HCT116 (cell line): ENCODE measurements around the gene CAB39L. TPM values are rescaled to one million over a fixed set of nuclear protein-coding genes. Genes with fewer than 3 reads are reported as not detected.

Experiments
- ATAC-seq: fragments of 200-7000 bp; cut with Tn5 transposase; 2 replicates; pipeline ENCODE4 v1.9.1; 2020; ENCODE audit warnings: mild to moderate bottlenecking, moderate library complexity
- BruUV-seq: library from RNA; stranded (reverse); fragments of 400-500 nt; replicated peaks from 2 replicates; lab custom pipeline; 2021; lab: Mats Ljungman, UMichigan
- CTCF ChIA-PET: fragments of 300-600 bp; sonication (Branson Sonifier 250); formaldehyde crosslinking; loops from one replicate; lab custom pipeline; 2021; ENCODE audit warnings: antibody characterized with exemption; lab: Charles Lee
- POLR2A ChIA-PET: fragments of 300-600, 350-600 bp; sonication (Branson Sonifier 250); formaldehyde crosslinking; loops from one replicate; lab custom pipeline; 2021; ENCODE audit warnings: antibody characterized with exemption; lab: Charles Lee
- RAD21 ChIA-PET, 2 experiments: fragments of 300-600 bp; sonication (Branson Sonifier 250); formaldehyde crosslinking; loops; one replicate each; lab custom pipeline; 2023; ENCODE audit warnings: low total read pairs in 2 of 2; ENCODE audit not compliant: uncharacterized antibody in 2 of 2, unreplicated experiment in 2 of 2, low non-redundant PET in 1 of 2; lab: Charles Lee
- DNase-seq: peaks from one replicate; pipeline ENCODE4 v3.0.0-alpha.2; 2010; ENCODE audit warnings: low read depth, low spot score
- H2AFZ ChIP-seq: fragments of 200-600 bp; shearing (Covaris generic), sonication (generic); 2 replicates; pipeline ENCODE4 v1.6.1; 2017; ENCODE audit warnings: low read depth, mixed run types, mixed read lengths, antibody characterized with exemption, low read length; ENCODE audit not compliant: poor library complexity, severe bottlenecking
- H3K27ac ChIP-seq: 2 replicates; pipeline ENCODE4 v1.5.1; 2012; ENCODE audit warnings: low read depth, low read length
- H3K27me3 ChIP-seq: fragments of 200-600 bp; sonication (generic); 2 replicates; pipeline ENCODE4 v1.6.1; 2016; ENCODE audit warnings: mixed run types, low read length, mixed read lengths; ENCODE audit not compliant: insufficient read depth
- H3K36me3 ChIP-seq, 2 experiments: fragments of 200-500 bp in 1 of 2; fragments of 200-600 bp in 1 of 2; sonication (Bioruptor generic) in 1 of 2; sonication (generic) in 1 of 2; 2 replicates each; pipeline versions ENCODE4 v1.5.1 to v1.6.1; 2014 to 2016; ENCODE audit warnings: low read length in 2 of 2, inconsistent platforms in 1 of 2, mixed read lengths in 1 of 2, mixed run types in 1 of 2; ENCODE audit not compliant: insufficient read depth in 2 of 2, control insufficient read depth in 1 of 2
- H3K4me1 ChIP-seq, 2 experiments: fragments of 200-600 bp in 1 of 2; sonication (generic) in 1 of 2; 2 replicates each; pipeline versions ENCODE4 v1.5.1 to v1.6.1; 2012 to 2017; ENCODE audit warnings: low read length in 2 of 2, inconsistent platforms in 1 of 2, mild to moderate bottlenecking in 1 of 2, mixed read lengths in 1 of 2, mixed run types in 1 of 2, moderate library complexity in 1 of 2; ENCODE audit not compliant: insufficient read depth in 2 of 2, control insufficient read depth in 1 of 2
- H3K4me2 ChIP-seq: fragments of 200-600 bp; sonication (generic); 2 replicates; pipeline ENCODE4 v1.6.1; 2017; ENCODE audit warnings: mixed run types, low read length, mixed read lengths
- H3K4me3 ChIP-seq, 2 experiments: fragments of 200-600 bp in 1 of 2; sonication (generic) in 1 of 2; replicated peaks in 1 of 2; 2 replicates each; pipeline ENCODE4 v1.5.1; 2011 to 2016; ENCODE audit warnings: low read length in 2 of 2, control low read depth in 1 of 2, low read depth in 1 of 2, mild to moderate bottlenecking in 1 of 2, mixed read lengths in 1 of 2, mixed run types in 1 of 2
- H3K79me2 ChIP-seq: fragments of 200-600 bp; sonication (generic); 2 replicates; pipeline ENCODE4 v1.6.1; 2017; ENCODE audit warnings: mild to moderate bottlenecking, mixed run types, low read length, moderate library complexity, mixed read lengths; ENCODE audit not compliant: insufficient read depth
- H3K9ac ChIP-seq: fragments of 200-600 bp; sonication (generic); 2 replicates; pipeline ENCODE4 v1.6.1; 2016; ENCODE audit warnings: low read length, mixed read lengths
- H3K9me2 ChIP-seq: fragments of 200-600 bp; sonication (generic), shearing (Covaris generic); 2 replicates; pipeline ENCODE4 v1.6.1; 2017; ENCODE audit warnings: mixed run types, mild to moderate bottlenecking, moderate library complexity; ENCODE audit not compliant: insufficient read depth
- H3K9me3 ChIP-seq, 2 experiments: fragments of 200-500 bp in 1 of 2; fragments of 200-600 bp in 1 of 2; sonication (Bioruptor generic) in 1 of 2; sonication (generic) in 1 of 2; 2 replicates each; pipeline ENCODE4 v1.6.1; 2014 to 2017; ENCODE audit warnings: low read length in 2 of 2, mixed read lengths in 2 of 2, inconsistent platforms in 1 of 2, low read depth in 1 of 2, mild to moderate bottlenecking in 1 of 2, mixed run types in 1 of 2, moderate library complexity in 1 of 2; ENCODE audit not compliant: control insufficient read depth in 1 of 2, insufficient read depth in 1 of 2
- H4K20me1 ChIP-seq: fragments of 200-600 bp; sonication (generic), shearing (Covaris generic); 2 replicates; pipeline ENCODE4 v1.6.1; 2017; ENCODE audit warnings: mixed run types, mild to moderate bottlenecking, moderate library complexity; ENCODE audit not compliant: insufficient read depth
- ATF3 ChIP-seq: IDR thresholded peaks from 2 replicates; pipeline ENCODE4 v1.6.1; 2012
- CTCF ChIP-seq, 3 experiments: fragments of 200-600 bp in 1 of 3; sonication (generic) in 1 of 3; IDR thresholded peaks in 2 of 3; conservative IDR thresholded peaks in 1 of 3; 2 replicates each; pipeline ENCODE4 v1.5.1; 2012 to 2017; ENCODE audit warnings: low read depth in 2 of 3, low read length in 2 of 3, antibody characterized with exemption in 1 of 3, borderline replicate concordance in 1 of 3, control low read depth in 1 of 3, mild to moderate bottlenecking in 1 of 3, mixed read lengths in 1 of 3, mixed run types in 1 of 3, moderate library complexity in 1 of 3; ENCODE audit not compliant: insufficient read depth in 1 of 3
- EZH2 ChIP-seq: fragments of 200-600 bp; sonication (generic); IDR thresholded peaks from 2 replicates; pipeline ENCODE4 v1.6.1; 2017; ENCODE audit warnings: antibody characterized with exemption, mixed run types
- POLR2A ChIP-seq: IDR thresholded peaks from 2 replicates; pipeline ENCODE4 v1.7.0; 2011; ENCODE audit warnings: borderline replicate concordance; ENCODE audit not compliant: insufficient read depth, insufficient read length; ENCODE audit errors: extremely low read depth
- POLR2AphosphoS5 ChIP-seq: IDR thresholded peaks from 2 replicates; pipeline ENCODE4 v1.6.1; 2011; ENCODE audit warnings: mild to moderate bottlenecking, low read depth, low read length, moderate library complexity
- SP1 ChIP-seq: IDR thresholded peaks from 2 replicates; pipeline ENCODE4 v1.6.1; 2012; ENCODE audit warnings: low read depth
- ZBTB33 ChIP-seq: IDR thresholded peaks from 2 replicates; pipeline ENCODE4 v1.6.1; 2011; ENCODE audit warnings: mild to moderate bottlenecking, low read length, moderate library complexity; ENCODE audit not compliant: insufficient replicate concordance; ENCODE audit errors: extremely low read depth
- ZFX ChIP-seq: fragments of 450-650 bp; IDR thresholded peaks from 2 replicates; pipeline ENCODE4 v1.6.1; 2017
- intact Hi-C: fragments of 100-400 bp; cut with micrococcal nuclease; formaldehyde crosslinking; loops from 2 replicates; pipeline ENCODE4 v1.10.0; 2022
- total RNA-seq: library from RNA; stranded (reverse); gene quantifications from one replicate; pipeline ENCODE4 v1.2.1, GENCODE V29; 2021; ENCODE audit not compliant: unreplicated experiment

CAB39L gene
- total RNA-seq, 1 experiment from 2014 or later, result 6.1 TPM

GRCh38 chr13:49472186-49472585 is 28.3 kb upstream of the CAB39L start:
- no peaks in the 10 kb centered on the region for H4K20me1 ChIP-seq
- POLR2A ChIA-PET, result no interaction called here
- no peak for DNase-seq
- TF ChIP-seq EZH2 (no peak), SP1 (no peak), CTCF (IDR thresholded peaks at IDR 0.05 in 2 of 3, conservative IDR thresholded peaks at IDR 0.05 in 1 of 3; ENCODE audit: borderline replicate concordance in 1 of 3, insufficient read depth in 1 of 3, low read depth in 2 of 3, low read length in 2 of 3) (no peak), POLR2A (no peak), POLR2AphosphoS5 (no peak), ZBTB33 (no peak), ATF3 (no peak), ZFX (no peak)
- TF ChIP-seq, all 23 proteins: peak for 0
- ATAC-seq, result no peak
- no peak overlapping the region for H3K4me3 ChIP-seq
- no peaks in the 10 kb centered on the region for H3K27me3 ChIP-seq
- no peaks in the 10 kb centered on the region; a peak in 1 of 4 replicates for H3K36me3 ChIP-seq
- no peak overlapping the region for H3K4me2 ChIP-seq
- no peaks in the 10 kb centered on the region for H3K9me3 ChIP-seq
- no peaks in the 10 kb centered on the region for H3K4me1 ChIP-seq
- H2AFZ ChIP-seq, result no peak overlapping the region
- no peak overlapping the region for H3K9ac ChIP-seq
- ChIA-PET CTCF (no interaction called here), RAD21 (no interaction called here)
- no peaks in the 10 kb centered on the region for H3K9me2 ChIP-seq
- no peaks in the 10 kb centered on the region for H3K79me2 ChIP-seq
- intact Hi-C loops, result no loop called here
- BruUV-seq, result no TSS peak
- H3K27ac ChIP-seq, result no peak overlapping the region
